BJ (cell line): Measurements from ENCODE around the gene SUOX. TPM values are rescaled to one million over a fixed set of nuclear protein-coding genes. Genes with fewer than 3 reads are reported as not detected.

Experiments
- CTCF ChIA-PET: fragments of 350-600 bp; formaldehyde crosslinking; extraction: SDS; loops from one replicate; lab custom pipeline; 2021; ENCODE audit warnings: antibody characterized with exemption, inconsistent platforms; lab: Yijun Ruan, JAX
- POLR2A ChIA-PET: fragments of 300-600 bp; sonication (Branson Sonifier 250); formaldehyde crosslinking; extraction: SDS; loops from one replicate; lab custom pipeline; 2021; ENCODE audit warnings: antibody characterized with exemption; lab: Charles Lee
- DNase-seq: peaks from one replicate; pipeline ENCODE4 v3.0.0-alpha.2; 2011; ENCODE audit warnings: low read depth
- H3K27me3 ChIP-seq: 2 replicates; pipeline ENCODE4 v1.6.0; 2011; ENCODE audit warnings: low read length; ENCODE audit not compliant: control insufficient read depth, insufficient read depth
- H3K36me3 ChIP-seq: 2 replicates; pipeline ENCODE4 v1.5.1; 2011; ENCODE audit warnings: low read length; ENCODE audit not compliant: control insufficient read depth, insufficient read depth
- H3K4me3 ChIP-seq: 2 replicates; pipeline ENCODE4 v1.5.1; 2011; ENCODE audit warnings: low read depth, mild to moderate bottlenecking, control low read depth, low read length
- CTCF ChIP-seq: IDR thresholded peaks from 2 replicates; pipeline ENCODE4 v1.5.1; 2011; ENCODE audit warnings: low read depth, mild to moderate bottlenecking, control low read depth, inconsistent platforms, low read length, moderate library complexity; ENCODE audit not compliant: insufficient read depth
- polyA plus RNA-seq: library from polyadenylated mRNA; depleted of rRNA; stranded (reverse); fragments of >200 nt; gene quantifications from 2 replicates; pipeline ENCODE4 v1.2.3, GENCODE V29; 2011; rRNA removed

The SUOX gene
- polyA plus RNA-seq, 1 experiment, result 22.3 TPM

GRCh38 chr12:56042843-56043242 is 45.8 kb downstream of the SUOX start:
- TF ChIP-seq CTCF, result no peak
- peaks cover 6% of the 10 kb centered on the region for H3K36me3 ChIP-seq
- no peaks in the 10 kb centered on the region for H3K27me3 ChIP-seq
- DNase-seq, result no peak
- H3K4me3 ChIP-seq, result peak overlapping the region; percentile 81
- ChIA-PET CTCF (no interaction called here), POLR2A (no interaction called here)

GRCh38 chr12:56046027-56046780 is 49.1 kb downstream of the SUOX start:
- ChIA-PET CTCF (interaction anchor here (0.7 to 4.3 kb wide), 14 partner anchors 14 to 309 kb away, joined by 3 to 19 read pairs (median 4); partner anchors contain the start of genes ERBB3, PA2G4 and SUOX), POLR2A (interaction anchor here (0.5 kb wide), 1 partner anchor 112 kb away, joined by 3 read pairs; the partner anchor contains the start of gene MYL6)
- no peak for DNase-seq
- TF ChIP-seq CTCF, result no peak
- no peaks in the 10 kb centered on the region for H3K27me3 ChIP-seq
- no peak overlapping the region for H3K4me3 ChIP-seq
- peaks cover 6% of the 10 kb centered on the region for H3K36me3 ChIP-seq

GRCh38 chr12:56053407-56053893 is 56.4 kb downstream of the SUOX start:
- H3K36me3 ChIP-seq, result no peaks in the 10 kb centered on the region
- no peak overlapping the region for H3K4me3 ChIP-seq
- no peaks in the 10 kb centered on the region for H3K27me3 ChIP-seq
- CTCF ChIA-PET, result no interaction called here
- DNase-seq, result no peak
- TF ChIP-seq CTCF, result no peak
- POLR2A ChIA-PET, result no interaction called here

Other genes with a start within 250 kb of the SUOX start
- 52.1 and 102 TPM in 2 replicates for gene SARNP, start 179.6 kb upstream of the SUOX start, polyA plus RNA-seq
- gene ORMDL2, start 179.2 kb upstream of the SUOX start, polyA plus RNA-seq, result 47.4 and 63.9 TPM in 2 replicates
- 6.4 and 8.4 TPM in 2 replicates for gene DNAJC14, start 167.7 kb upstream of the SUOX start, polyA plus RNA-seq
- 34.2 and 40.7 TPM in 2 replicates for gene MMP19, start 154.3 kb upstream of the SUOX start, polyA plus RNA-seq
- gene PYM1, start 69.4 kb upstream of the SUOX start, polyA plus RNA-seq, result 37.1 and 37.8 TPM in 2 replicates
- 53.0 and 56.2 TPM in 2 replicates for gene DGKA, start 66.1 kb upstream of the SUOX start, polyA plus RNA-seq
- 1.2 and 1.8 TPM in 2 replicates for gene PMEL, start 31.2 kb upstream of the SUOX start, polyA plus RNA-seq
- 56.6 and 75.2 TPM in 2 replicates for gene CDK2, start 30.4 kb upstream of the SUOX start, polyA plus RNA-seq
- 117 and 130 TPM in 2 replicates for gene RAB5B, start 23.2 kb upstream of the SUOX start, polyA plus RNA-seq
- 1.9 and 2.9 TPM in 2 replicates for gene IKZF4, start 23.8 kb downstream of the SUOX start, polyA plus RNA-seq
- gene RPS26, start 44.6 kb downstream of the SUOX start, polyA plus RNA-seq, result 635 and 868 TPM in 2 replicates
- gene ERBB3, start 82.9 kb downstream of the SUOX start, polyA plus RNA-seq, result 4.7 and 6.0 TPM in 2 replicates
- gene PA2G4, start 107.3 kb downstream of the SUOX start, polyA plus RNA-seq, result 134 and 215 TPM in 2 replicates
- gene RPL41, start 119.4 kb downstream of the SUOX start, polyA plus RNA-seq, result 5,645 and 7,867 TPM in 2 replicates
- 1.4 and 1.6 TPM in 2 replicates for gene ZC3H10, start 121.0 kb downstream of the SUOX start, polyA plus RNA-seq
- gene ESYT1, start 131.0 kb downstream of the SUOX start, polyA plus RNA-seq, result 180 and 264 TPM in 2 replicates
- 74.1 and 75.4 TPM in 2 replicates for gene MYL6B, start 155.3 kb downstream of the SUOX start, polyA plus RNA-seq
- 5,667 and 6,879 TPM in 2 replicates for gene MYL6, start 161.1 kb downstream of the SUOX start, polyA plus RNA-seq
- gene SMARCC2, start 192.2 kb downstream of the SUOX start, polyA plus RNA-seq, result 60.7 and 72.6 TPM in 2 replicates
- 212 and 338 TPM in 2 replicates for gene RNF41, start 224.6 kb downstream of the SUOX start, polyA plus RNA-seq
- 47.5 and 52.0 TPM in 2 replicates for gene NABP2, start 227.1 kb downstream of the SUOX start, polyA plus RNA-seq
- gene SLC39A5, start 232.8 kb downstream of the SUOX start, polyA plus RNA-seq, result not detected in 2 replicates